GM19455 (cell line): ENCODE data around the gene AMOTL2.

Source experiments
- ATAC-seq: cut with Tn5 transposase; IDR thresholded peaks from one replicate; pipeline ENCODE4 v1.9.1; 2021; ENCODE audit not compliant: unreplicated experiment

The AMOTL2 gene

DNA sequence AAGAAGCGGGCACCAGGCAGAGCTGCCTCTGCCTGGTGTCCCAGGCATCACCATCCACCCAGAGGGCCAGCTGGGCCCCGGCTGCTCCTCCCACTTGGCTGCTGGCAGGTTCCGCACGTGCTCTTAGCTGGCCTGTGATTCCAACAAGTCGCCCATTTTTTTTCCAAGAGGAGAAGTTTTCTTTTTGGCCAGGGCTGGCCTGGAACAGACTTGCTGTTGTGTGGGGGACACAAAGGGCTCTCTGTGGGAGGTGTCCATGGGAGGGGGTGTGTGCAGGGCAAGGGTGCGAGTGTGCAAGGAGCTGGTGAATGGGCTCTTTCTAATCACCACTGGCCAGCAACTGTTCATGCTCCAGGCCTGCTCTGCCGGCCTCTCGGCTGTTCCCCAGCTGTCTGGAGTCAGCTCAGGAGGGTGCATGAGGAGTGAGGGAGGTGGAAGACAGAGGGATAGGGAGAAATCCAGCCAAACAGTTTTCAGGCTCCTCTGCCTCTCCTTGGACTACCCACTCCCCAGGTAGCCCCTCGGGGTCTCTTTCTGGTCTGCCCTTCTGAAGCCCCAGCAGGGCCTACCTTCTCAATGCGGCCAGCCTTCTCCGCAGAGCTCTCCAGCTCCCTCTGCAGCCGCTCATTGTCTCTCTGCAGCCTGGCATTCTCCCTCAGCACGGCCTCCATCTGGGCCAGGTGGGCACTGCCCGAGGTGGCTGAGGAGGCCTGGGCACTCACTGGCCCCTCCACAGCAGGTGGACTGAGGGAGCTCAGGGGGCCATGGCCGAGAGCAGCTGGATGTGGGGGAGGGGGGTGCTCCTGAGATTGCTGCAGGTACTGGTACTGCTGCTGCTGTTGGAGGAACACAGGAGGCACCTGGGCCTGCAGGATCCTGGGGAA is 7.1 kb downstream of the AMOTL2 start:
- no peak for ATAC-seq

- ATAC-seq: no peak
Observed at GRCh38 chr3:134366221-134366927, 7.9 kb downstream of the AMOTL2 start.

GRCh38 chr3:134365766-134366065 is 8.5 kb downstream of the AMOTL2 start:
- ATAC-seq: no peak

DNA sequence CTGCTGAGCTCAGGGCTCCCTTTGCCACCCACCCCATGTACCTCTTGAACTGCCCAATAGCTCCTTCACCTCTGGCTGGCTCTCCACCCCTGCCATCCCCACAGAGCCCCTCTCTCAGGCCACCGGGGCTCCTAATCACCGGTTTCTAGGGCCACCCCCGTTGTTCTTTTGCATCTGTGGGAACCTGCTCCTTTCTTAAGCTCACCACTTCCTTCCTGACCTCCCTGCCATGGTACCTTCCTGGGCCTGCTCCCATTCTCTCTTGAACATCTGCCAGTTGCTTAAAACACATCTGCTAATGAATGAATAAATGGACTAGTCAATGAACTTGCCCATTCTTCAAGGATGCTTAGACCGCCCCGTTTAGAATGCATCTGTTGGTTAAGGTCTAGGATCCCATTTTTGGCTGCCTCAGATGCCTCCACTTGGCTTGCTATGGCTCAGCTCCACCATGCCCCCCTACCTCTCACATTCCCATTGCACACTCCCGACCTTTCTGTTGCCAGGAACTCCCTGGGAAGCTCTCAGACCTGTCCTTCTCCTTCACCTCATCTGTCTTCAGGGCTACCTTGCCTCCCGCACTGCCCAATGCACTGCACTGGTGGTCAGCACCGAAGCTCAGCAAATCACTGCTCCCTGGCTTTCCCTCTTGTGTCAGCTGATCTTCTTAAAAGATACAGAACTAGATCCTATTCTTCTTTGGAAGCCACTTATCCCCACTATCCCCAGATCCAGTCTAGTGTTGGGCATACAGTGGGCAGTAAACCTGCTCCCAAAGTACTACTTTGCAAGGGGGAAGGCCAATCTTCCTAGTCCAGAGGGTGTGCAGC is 9.1 kb downstream of the AMOTL2 start:
- no peak for ATAC-seq

DNA sequence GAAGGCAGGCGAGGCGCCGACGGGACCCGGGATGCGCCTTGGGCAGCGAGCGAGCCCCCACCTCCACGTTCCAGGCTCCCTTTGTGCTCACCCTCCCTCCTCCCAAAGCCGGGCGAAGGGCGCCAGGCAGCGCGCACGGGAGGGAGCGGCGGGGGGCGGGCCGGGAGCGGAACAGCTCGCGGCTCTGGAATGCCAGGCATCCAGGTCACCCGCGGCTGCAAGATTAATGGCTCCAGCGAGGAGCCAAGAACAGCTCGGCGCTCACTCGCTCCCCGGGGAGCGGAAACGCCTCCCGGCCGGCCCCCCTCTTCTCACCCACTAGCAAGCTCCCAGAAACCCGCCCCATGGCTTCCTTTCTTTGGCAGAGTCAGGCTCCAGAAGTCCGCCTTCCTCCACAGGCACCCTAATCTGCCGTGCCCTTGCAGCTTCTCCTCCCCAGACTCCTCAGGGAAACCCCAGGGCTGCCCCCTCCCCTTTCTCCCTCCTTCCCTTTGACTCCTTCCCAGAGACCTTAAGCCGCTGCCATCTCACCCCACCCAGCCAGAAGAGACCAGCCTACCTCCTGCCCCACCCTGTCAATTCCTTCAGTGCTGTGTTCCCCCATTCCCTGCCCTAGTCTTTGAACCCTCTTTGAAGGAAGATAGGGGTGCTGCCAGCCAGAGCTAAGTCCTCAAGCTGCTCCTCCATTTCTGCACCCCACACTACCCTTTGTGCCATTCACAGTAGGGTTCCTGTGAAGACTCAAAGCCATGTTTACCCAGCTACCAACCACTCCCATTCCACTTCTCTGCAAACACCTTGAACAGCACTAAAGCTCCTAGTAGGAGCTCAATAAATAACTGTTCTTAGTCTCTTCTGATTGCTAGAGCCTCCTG is 9.9 kb downstream of the AMOTL2 start:
- ATAC-seq: no peak

DNA sequence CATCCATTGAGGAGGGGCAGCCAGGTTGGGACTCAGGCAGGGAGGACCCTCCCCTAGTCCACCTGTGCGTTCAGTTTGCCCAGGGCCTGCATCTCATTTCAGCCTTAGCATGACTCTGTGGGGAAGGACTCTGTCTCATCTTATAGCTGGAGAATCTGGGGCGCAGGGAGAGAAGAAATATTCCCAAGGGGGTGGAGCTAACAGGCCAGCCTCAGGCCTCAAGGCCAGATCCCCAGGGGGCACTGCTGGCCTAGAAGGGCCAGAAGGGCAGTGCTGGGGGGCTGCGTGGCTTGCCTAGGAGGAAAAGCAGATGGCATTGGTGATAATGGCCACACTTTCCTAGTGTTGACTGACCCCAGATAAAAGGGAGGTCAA is 10.9 kb downstream of the AMOTL2 start:
- no peak for ATAC-seq

DNA sequence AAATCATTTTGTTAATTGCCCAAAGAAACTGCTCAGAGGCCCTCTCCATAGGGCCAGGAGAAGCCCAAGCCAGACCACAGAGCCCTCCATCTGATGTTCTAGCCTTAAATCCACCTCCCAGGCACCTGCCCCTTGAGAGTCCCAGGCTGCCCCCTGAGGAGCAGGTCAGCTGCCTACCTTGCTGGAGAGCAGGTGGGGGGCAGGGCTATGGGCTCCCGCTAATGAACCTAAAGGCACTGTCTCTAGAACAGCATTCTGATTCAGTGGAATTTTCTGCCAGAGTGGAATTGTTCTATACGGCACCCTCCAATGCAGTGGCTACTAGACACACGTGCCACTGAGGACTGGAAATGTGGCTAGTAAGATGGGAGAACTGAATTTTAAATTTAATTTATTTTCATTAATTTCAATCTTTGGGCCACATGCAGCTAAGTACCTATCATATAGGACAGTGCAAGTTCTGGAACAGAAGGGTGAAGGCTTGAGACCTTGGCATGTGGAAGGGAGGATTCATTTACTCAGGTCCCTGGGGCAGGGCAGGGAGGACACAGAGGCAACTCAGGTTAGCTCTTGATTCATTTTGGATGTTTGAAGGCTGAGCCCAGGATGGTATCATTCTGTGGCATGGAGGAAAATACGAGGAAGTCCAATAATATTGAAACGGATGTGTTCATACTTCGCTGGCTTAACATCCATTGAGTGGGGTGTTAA is 11.4 kb downstream of the AMOTL2 start:
- ATAC-seq: no peak

DNA sequence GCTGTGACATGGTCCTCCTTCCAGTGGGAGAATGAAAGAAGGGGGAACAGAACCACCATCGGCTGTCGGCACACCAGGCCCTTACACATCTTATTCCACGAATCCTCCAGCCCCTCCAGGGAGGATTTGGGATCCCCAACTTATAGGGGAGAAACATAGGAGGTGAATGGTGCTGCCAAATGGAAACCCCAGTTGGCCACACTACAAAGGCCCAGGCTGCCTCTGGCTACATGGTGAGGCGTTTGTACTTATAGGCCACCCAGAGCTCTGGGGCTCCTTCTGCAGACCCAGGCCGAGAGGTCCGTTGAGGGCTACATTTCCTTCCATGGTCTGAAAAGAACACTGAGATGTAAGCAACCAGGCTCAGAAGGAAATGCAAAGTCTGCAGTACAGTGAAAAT is 12.0 kb downstream of the AMOTL2 start:
- ATAC-seq: no peak

GRCh38 chr3:134361162-134361835 is 12.9 kb downstream of the AMOTL2 start:
- ATAC-seq: no peak

DNA sequence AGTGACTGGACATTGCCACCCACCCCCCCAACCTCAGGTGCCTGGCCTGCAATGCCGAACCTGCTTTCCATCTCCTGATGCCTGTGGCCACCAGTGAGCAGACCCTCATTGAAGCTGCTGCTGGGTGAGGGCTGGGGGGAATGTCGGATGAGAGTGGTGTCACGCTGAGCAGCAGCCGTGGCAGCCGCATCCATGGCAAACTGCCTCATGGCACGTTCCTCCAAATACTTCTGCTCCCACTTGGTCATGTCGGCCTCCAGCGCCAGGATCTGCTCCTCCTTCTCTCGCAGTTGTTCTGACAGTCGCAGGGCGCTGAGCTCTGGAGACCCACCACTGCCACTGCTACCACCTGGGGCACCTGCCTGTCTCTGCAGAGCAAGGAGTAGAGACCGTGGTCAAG is 14.2 kb downstream of the AMOTL2 start:
- ATAC-seq: no peak

DNA sequence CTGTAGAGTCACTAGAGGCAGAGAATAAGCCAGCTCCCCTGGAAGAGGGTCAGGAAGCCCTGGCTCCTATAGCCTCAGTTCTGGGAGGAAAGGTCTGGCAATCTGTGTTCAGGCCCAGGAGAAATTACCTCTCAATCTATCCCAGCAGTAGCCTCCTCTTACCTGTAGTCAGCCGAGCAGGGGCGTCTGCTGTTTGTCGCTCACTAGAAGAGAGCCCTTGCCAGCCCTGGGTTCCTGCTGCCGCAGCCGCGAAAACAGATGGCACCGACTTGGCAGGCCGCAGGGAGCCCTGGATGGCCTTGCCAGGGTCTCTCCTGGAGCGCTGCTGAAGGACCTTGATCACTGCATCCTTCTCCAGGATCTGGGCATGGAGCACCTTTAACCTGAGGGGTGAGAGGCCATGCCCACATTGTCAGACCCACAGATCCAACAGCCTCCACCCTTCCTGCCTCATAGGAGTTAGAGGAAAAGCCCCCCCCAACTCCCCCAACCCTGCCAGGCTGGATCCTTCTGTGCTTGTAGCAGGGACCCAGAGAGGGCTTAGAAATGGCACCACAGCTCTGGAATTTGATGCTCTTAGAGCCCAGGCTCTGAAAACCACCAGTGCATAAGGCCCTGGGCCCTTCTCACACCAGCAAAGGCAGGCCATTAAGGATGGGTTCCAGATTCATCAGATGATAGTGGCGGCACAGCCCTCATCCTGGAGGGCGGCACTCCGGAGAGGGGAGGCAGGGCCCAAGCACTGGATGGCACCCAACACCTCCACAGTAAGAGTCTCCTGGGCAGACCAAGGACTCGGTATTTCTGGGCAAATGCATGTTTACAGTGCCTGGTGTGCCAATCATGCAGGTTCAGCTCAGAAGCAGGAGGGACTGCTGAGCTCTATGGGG is 14.9 kb downstream of the AMOTL2 start:
- no peak for ATAC-seq

DNA sequence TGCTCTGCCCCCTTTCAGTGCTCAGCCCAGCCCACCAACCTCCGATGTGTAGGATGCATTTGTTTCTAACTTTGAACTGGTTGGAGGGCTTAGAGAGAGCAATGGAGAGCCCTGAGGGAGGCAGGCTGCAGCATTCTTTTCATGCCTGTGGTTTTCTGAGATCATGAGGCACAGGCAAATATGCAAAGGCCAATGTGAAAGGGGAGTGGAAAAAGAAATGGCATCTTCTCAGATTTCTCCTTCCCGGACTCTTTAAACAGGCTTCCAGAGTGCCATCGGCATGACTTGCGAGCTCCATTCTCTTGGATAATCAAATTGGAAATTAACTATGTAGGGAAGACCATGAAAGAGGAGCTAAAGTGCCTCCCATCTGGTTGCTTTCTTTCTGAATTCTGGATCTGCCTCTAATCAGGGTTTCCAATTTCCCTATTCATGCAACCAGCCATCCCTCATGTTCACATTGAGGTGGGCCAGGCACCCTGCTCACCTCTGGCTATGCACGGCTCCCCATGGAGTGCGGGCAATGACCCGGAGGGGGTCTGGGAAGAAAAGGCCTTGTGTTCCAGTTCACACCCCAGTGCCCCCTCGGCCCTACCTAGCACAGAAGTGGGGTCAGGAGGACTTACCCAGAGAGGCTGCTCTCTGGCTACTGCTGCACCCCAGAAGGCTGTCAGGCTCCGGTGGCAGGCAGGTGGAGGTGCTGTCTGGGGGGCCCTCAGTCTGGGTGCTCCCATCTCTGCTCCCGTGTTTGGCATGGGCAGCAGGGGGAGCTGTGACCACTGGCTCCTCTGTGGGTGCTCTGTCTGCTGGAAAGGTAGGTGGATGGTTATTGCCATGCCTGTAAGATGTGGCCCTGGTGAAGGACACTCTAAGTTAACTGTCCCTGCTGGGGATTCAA is 16.1 kb downstream of the AMOTL2 start:
- ATAC-seq: no peak

GRCh38 chr3:134357261-134357913 is 16.9 kb downstream of the AMOTL2 start:
- ATAC-seq: no peak

DNA sequence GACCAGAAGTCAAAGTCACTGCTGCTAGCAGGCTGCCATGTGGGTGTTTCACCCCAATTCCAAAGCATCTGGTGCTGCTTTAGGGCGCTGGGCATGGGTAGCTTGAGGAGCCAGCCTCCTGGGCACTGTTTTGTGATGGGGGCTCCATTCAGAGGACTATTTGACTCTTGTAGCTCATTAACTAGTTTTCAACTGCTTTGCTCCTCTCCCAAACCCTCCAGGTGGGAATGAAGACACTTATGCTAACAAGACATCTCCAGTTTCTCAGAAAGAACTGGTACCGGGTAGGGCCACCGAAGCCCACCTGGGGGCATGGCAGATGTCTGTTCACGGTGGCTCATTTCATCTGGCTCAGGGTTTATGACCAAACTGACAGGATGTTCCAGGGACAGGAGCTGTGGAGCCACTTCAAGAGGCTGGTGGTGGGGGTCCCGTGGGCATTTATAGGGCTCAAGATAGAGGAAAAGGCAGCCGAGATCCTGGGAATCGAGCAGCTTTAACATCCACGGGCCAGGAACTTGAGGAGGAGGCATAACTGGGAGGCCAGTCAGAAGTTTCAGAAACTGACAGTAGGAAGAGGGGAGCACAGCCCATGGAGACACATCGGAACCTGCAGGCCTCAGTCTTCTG is 17.7 kb downstream of the AMOTL2 start:
- no peak for ATAC-seq

GRCh38 chr3:134355416-134355815 is 18.8 kb downstream of the AMOTL2 start:
- no peak for ATAC-seq

- ATAC-seq: no peak
Observed at GRCh38 chr3:134354612-134355251, 19.5 kb downstream of the AMOTL2 start.
